Activated naive CD8-positive, alpha-beta T cell treated with anti-CD3 and anti-CD28 coated beads, Interleukin-2, amount 50 U/mL, for 24 hours (primary cell): ENCODE measurements around the gene NOS1.
"Not testable (repeated sequence)": the region's sequence is repeated elsewhere in the genome, so short reads cannot be mapped to it uniquely, and the experiment has no call there.

Experiments
- ATAC-seq: fragments of 150-1000 bp; cut with Tn5 transposase; one replicate; pipeline ENCODE4 v1.10.0; 2021
- DNase-seq: peaks from one replicate; pipeline ENCODE4 v3.0.0; 2021
- H3K27ac Mint-ChIP-seq: one replicate; pipeline ENCODE4 v1.8.0; 2021; ENCODE audit warnings: mild to moderate bottlenecking, mixed read lengths
- H3K27me3 Mint-ChIP-seq: one replicate; pipeline ENCODE4 v1.8.0; 2021; ENCODE audit warnings: mixed read lengths
- H3K36me3 Mint-ChIP-seq: one replicate; pipeline ENCODE4 v1.8.0; 2021; ENCODE audit warnings: low read depth, mixed read lengths
- H3K4me1 Mint-ChIP-seq: one replicate; pipeline ENCODE4 v1.8.0; 2021; ENCODE audit warnings: mixed read lengths
- H3K4me3 Mint-ChIP-seq: one replicate; pipeline ENCODE4 v1.8.0; 2021; ENCODE audit warnings: mild to moderate bottlenecking, moderate library complexity, mixed read lengths
- H3K9me3 Mint-ChIP-seq: one replicate; pipeline ENCODE4 v1.8.0; 2021; ENCODE audit warnings: mixed read lengths

Gene NOS1

GRCh38 chr12:117361347-117361751 is at the start of gene NOS1:
Gene NOS1, minus strand, starts transcription at chr12:117361626. Its CDS starts 30,557 bp downstream, at chr12:117331069.
- peaks cover 52% of the 10 kb centered on the region for H3K27me3 Mint-ChIP-seq
- no peak for DNase-seq

DNA sequence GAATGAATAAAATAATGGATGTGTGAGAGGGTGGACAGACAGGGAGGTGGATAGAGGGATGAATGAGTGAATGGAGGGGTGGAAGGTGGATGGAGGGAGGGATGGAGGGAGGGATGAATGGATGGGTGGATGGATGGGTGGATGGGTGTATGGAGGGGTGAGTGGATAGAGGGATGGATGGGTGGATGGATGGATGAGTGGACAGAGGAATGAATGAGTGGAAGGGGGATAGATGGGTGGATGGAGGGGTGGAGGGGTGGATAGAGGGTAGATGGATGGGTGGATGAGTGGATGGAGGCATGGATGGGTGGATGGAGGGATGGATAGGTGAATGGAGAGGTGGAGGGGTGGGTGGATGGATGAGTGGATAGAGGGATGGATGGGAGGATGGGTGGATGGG is 47.9 kb upstream of the NOS1 start:
- Mint-ChIP-seq H3K9me3 (no peaks in the 10 kb centered on the region), H3K36me3 (no peaks in the 10 kb centered on the region), H3K27ac (no peak overlapping the region), H3K27me3 (no peaks in the 10 kb centered on the region), H3K4me3 (no peak overlapping the region), H3K4me1 (no peaks in the 10 kb centered on the region)
- DNase-seq (no peak), ATAC-seq (no peak)

More at GRCh38 chr12:117361347-117361751, at the start of gene NOS1:
- no peaks in the 10 kb centered on the region for H3K4me1 Mint-ChIP-seq
- no peaks in the 10 kb centered on the region for H3K9me3 Mint-ChIP-seq
- no peaks in the 10 kb centered on the region for H3K36me3 Mint-ChIP-seq
- no peak for ATAC-seq
- no peak within 1 kb of the TSS for H3K27ac Mint-ChIP-seq
- H3K4me3 Mint-ChIP-seq = no peak within 1 kb of the TSS

GRCh38 chr12:117408161-117408791 is 46.9 kb upstream of the NOS1 start:
- H3K36me3 Mint-ChIP-seq = no peaks in the 10 kb centered on the region

GRCh38 chr12:117404940-117405339 is 43.5 kb upstream of the NOS1 start:
- Mint-ChIP-seq H3K27ac (no peak overlapping the region), H3K9me3 (peaks cover 9% of the 10 kb centered on the region)
- no peak for ATAC-seq

More at GRCh38 chr12:117408161-117408791, 46.9 kb upstream of the NOS1 start:
- no peak overlapping the region for H3K27ac Mint-ChIP-seq
- no peak overlapping the region for H3K4me3 Mint-ChIP-seq
- ATAC-seq = no peak
- no peaks in the 10 kb centered on the region for H3K27me3 Mint-ChIP-seq
- H3K9me3 Mint-ChIP-seq = no peaks in the 10 kb centered on the region
- DNase-seq = no peak
- H3K4me1 Mint-ChIP-seq = no peaks in the 10 kb centered on the region

DNA sequence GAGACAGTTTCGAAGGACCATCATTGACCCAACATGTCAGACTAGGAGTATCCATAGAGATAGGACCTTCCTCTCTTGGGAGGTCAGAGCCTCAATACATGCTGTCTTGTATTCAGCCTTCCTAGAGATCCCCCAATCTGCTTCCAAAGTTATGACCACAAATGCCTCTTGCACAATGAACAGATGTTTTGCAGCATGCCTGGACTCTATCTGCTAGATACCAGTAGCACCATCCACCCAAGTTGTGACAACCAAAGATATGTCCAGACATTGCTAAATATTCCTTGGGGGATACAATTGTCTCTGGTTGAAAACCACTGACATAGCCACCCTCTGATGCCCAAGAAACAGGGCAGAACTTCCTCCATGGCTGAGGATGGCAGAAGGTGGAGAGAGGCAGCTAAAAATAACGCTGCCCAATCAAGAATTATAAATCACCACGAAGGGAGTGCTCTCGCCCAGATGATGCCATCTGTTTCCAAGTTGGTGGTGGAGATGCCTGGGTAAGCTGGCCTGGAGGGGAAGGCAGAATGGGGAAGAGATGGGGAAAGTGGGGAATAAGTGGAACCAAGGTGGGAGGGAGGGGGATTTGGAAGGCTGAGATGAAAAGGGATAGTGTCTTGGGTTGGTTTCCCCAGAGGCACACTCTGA is 42.9 kb upstream of the NOS1 start:
- H3K4me3 Mint-ChIP-seq = no peak overlapping the region
- no peaks in the 10 kb centered on the region for H3K27me3 Mint-ChIP-seq
- no peak overlapping the region for H3K27ac Mint-ChIP-seq
- no peak for ATAC-seq
- no peak for DNase-seq
- no peaks in the 10 kb centered on the region for H3K4me1 Mint-ChIP-seq
- peaks cover 10% of the 10 kb centered on the region for H3K9me3 Mint-ChIP-seq
- no peaks in the 10 kb centered on the region for H3K36me3 Mint-ChIP-seq

More at GRCh38 chr12:117404940-117405339, 43.5 kb upstream of the NOS1 start:
- H3K4me3 Mint-ChIP-seq = no peak overlapping the region
- H3K4me1 Mint-ChIP-seq = no peaks in the 10 kb centered on the region
- H3K27me3 Mint-ChIP-seq = no peaks in the 10 kb centered on the region
- H3K36me3 Mint-ChIP-seq = no peaks in the 10 kb centered on the region
- no peak for DNase-seq

DNA sequence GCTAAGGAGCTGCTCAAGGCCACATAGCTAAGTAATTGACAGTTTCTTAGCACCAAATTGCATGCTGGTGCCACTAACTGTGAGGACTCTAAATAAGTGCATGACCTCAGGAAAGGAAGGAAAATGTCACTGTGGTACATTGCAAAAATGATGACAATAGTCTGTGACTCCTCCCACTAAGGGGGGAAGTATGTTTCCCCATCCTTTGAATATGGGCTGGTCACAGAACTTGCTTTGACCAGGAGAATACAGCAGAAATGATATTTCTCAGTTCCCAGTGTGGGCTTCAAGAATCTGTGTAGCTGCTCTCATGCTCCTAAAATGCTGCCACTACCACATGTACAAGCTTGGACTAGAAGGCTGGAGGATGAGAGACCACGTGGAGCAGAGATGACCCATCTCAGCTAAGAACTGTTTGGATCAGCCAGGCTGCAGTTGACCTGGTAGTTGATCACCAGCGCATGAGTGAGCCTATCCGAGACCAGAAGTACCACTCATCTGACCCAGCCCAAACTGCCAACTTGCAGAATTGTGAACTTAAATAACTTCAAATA is 42.2 kb upstream of the NOS1 start:
- peaks cover 15% of the 10 kb centered on the region for H3K9me3 Mint-ChIP-seq
- no peaks in the 10 kb centered on the region for H3K36me3 Mint-ChIP-seq
- H3K4me3 Mint-ChIP-seq = no peak overlapping the region
- H3K4me1 Mint-ChIP-seq = no peaks in the 10 kb centered on the region
- H3K27me3 Mint-ChIP-seq = peaks cover 3% of the 10 kb centered on the region
- no peak for DNase-seq
- H3K27ac Mint-ChIP-seq = no peak overlapping the region
- no peak for ATAC-seq

GRCh38 chr12:117402363-117402762 is 40.9 kb upstream of the NOS1 start:
- DNase-seq = no peak

GRCh38 chr12:117400912-117401311 is 39.5 kb upstream of the NOS1 start:
- ATAC-seq = no peak
- no peak overlapping the region for H3K27ac Mint-ChIP-seq
- H3K4me1 Mint-ChIP-seq = no peaks in the 10 kb centered on the region
- peaks cover 3% of the 10 kb centered on the region for H3K27me3 Mint-ChIP-seq
- H3K9me3 Mint-ChIP-seq = peaks cover 15% of the 10 kb centered on the region
- no peak overlapping the region for H3K4me3 Mint-ChIP-seq
- no peak for DNase-seq
- H3K36me3 Mint-ChIP-seq = no peaks in the 10 kb centered on the region

More at GRCh38 chr12:117402363-117402762, 40.9 kb upstream of the NOS1 start:
- Mint-ChIP-seq H3K4me1 (no peaks in the 10 kb centered on the region), H3K27ac (no peak overlapping the region), H3K36me3 (no peaks in the 10 kb centered on the region), H3K27me3 (peaks cover 3% of the 10 kb centered on the region), H3K9me3 (peaks cover 15% of the 10 kb centered on the region), H3K4me3 (no peak overlapping the region)
- no peak for ATAC-seq

GRCh38 chr12:117398482-117398881 is 37.1 kb upstream of the NOS1 start:
- not testable (repeated sequence) for ATAC-seq, DNase-seq, H3K4me1 Mint-ChIP-seq, H3K36me3 Mint-ChIP-seq, H3K27me3 Mint-ChIP-seq, H3K4me3 Mint-ChIP-seq, H3K27ac Mint-ChIP-seq
- peaks cover 15% of the 10 kb centered on the region for H3K9me3 Mint-ChIP-seq

- ATAC-seq (no peak), DNase-seq (no peak)
- Mint-ChIP-seq H3K27me3 (peaks cover 3% of the 10 kb centered on the region), H3K36me3 (no peaks in the 10 kb centered on the region), H3K9me3 (peaks cover 9% of the 10 kb centered on the region), H3K4me1 (no peaks in the 10 kb centered on the region), H3K27ac (no peak overlapping the region), H3K4me3 (no peak overlapping the region)
These were observed 34.3 kb upstream of the NOS1 start for GRCh38 chr12:117395766-117396165.

GRCh38 chr12:117394491-117394890 is 33.1 kb upstream of the NOS1 start:
- H3K4me3 Mint-ChIP-seq = no peak overlapping the region
- H3K4me1 Mint-ChIP-seq = no peaks in the 10 kb centered on the region
- H3K36me3 Mint-ChIP-seq = no peaks in the 10 kb centered on the region
- ATAC-seq = no peak
- H3K27me3 Mint-ChIP-seq = peaks cover 3% of the 10 kb centered on the region
- H3K9me3 Mint-ChIP-seq = peaks cover 6% of the 10 kb centered on the region
- DNase-seq = no peak
- no peak overlapping the region for H3K27ac Mint-ChIP-seq

GRCh38 chr12:117393656-117394055 is 32.2 kb upstream of the NOS1 start:
- no peaks in the 10 kb centered on the region for H3K9me3 Mint-ChIP-seq
- ATAC-seq = no peak
- H3K36me3 Mint-ChIP-seq = no peaks in the 10 kb centered on the region
- H3K4me3 Mint-ChIP-seq = no peak overlapping the region
- no peak overlapping the region for H3K27ac Mint-ChIP-seq
- no peaks in the 10 kb centered on the region for H3K27me3 Mint-ChIP-seq
- H3K4me1 Mint-ChIP-seq = no peaks in the 10 kb centered on the region
- no peak for DNase-seq

DNA sequence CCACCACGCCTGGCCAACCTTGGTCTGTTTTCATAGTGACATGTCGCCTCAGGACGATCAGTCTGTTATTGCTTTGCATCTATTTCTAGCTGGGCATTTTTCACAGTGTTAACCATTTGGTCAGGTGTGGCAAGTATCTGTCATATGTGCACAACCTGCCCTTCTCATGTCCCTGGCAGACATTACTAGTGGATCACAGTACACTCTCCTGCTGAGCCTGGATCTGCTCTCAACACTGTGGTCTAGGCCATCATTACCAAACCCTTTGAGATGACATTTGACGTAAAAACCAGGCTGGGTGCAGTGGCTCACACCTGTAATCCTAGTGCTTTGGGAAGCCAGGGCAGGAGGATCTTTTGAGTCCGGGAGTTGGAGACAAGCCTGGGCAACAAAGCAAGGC is 29.4 kb upstream of the NOS1 start:
- Mint-ChIP-seq H3K27me3 (no peaks in the 10 kb centered on the region), H3K27ac (no peak overlapping the region), H3K36me3 (no peaks in the 10 kb centered on the region), H3K4me3 (no peak overlapping the region), H3K9me3 (no peaks in the 10 kb centered on the region), H3K4me1 (no peaks in the 10 kb centered on the region)
- ATAC-seq = no peak
- DNase-seq = no peak

DNA sequence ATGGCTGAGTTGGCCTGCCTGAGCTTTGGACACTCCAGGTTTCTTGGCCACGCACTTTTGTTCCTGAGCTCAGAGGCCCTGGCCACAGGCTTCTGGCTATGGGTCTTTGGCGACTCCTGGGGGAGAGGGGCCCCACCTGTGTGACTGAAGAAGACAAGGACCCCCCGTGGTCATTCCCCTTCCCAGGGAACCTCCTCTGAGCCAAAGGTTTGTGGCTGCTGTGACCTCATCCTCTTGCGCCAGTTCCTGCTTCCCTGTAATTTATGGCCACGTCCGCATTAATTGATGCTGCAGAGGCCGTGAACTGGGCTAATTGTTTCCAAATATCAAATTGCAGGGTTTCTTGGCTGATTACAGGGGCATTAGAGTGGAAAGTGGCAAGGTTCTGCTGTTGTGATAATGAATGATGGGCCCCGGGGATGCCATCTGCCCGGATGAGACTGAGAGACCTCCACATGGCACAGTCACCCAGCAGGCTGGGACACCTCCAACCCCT is 27.6 kb upstream of the NOS1 start:
- Mint-ChIP-seq H3K4me3 (no peak overlapping the region), H3K4me1 (no peaks in the 10 kb centered on the region), H3K9me3 (no peaks in the 10 kb centered on the region), H3K27ac (no peak overlapping the region), H3K27me3 (no peaks in the 10 kb centered on the region), H3K36me3 (no peaks in the 10 kb centered on the region)
- DNase-seq (no peak), ATAC-seq (no peak)

GRCh38 chr12:117387832-117388231 is 26.4 kb upstream of the NOS1 start:
- no peaks in the 10 kb centered on the region for H3K4me1 Mint-ChIP-seq
- ATAC-seq (no peak), DNase-seq (no peak)
- no peaks in the 10 kb centered on the region for H3K36me3 Mint-ChIP-seq
- H3K4me3 Mint-ChIP-seq = no peak overlapping the region
- no peaks in the 10 kb centered on the region for H3K27me3 Mint-ChIP-seq
- H3K27ac Mint-ChIP-seq = no peak overlapping the region
- H3K9me3 Mint-ChIP-seq = no peaks in the 10 kb centered on the region
